Testis (tissue), 2 donors: ENCODE results near the gene CKAP2L.

ENCODE experiments used
- POLR2A ChIP-seq: fragments of 450-650 bp; IDR thresholded peaks from one replicate; pipeline ENCODE4 v1.6.1; 2017; ENCODE audit warnings: antibody characterized with exemption, mild to moderate bottlenecking, moderate library complexity
- TF ChIP-seq, protein P1 (sequence below), 3 experiments: fragments of 450-650 bp in 2 of 3; fragments of 200-600 bp in 1 of 3; sonication (generic) in 1 of 3; IDR thresholded peaks; one replicate each; pipeline ENCODE4 v1.5.1; 2016 to 2019; ENCODE audit warnings: antibody characterized with exemption in 3 of 3, mild to moderate bottlenecking in 2 of 3, moderate library complexity in 1 of 3

DNA sequence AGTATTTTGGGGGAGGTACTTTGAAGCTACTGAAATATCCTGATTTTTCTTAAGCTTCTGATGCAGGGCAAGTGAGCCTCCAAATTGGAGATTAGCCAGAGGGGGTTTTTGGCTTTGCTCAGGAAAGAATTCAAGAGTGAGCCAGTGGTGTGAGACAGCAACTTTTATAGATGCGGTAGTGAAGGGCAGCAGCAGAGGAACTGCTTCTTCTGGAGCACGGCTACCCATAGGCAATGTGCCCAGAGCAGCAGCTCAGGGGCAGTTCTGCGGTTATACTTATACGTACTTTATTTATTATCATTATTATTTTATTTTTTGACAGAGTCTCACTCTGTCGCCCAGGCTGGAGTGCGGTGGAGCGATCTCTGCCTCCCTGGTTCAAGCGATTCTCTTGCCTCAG lies 63.4 kb downstream of the CKAP2L start:
- TF ChIP-seq POLR2A, result no peak
- TF ChIP-seq, protein P1, sequence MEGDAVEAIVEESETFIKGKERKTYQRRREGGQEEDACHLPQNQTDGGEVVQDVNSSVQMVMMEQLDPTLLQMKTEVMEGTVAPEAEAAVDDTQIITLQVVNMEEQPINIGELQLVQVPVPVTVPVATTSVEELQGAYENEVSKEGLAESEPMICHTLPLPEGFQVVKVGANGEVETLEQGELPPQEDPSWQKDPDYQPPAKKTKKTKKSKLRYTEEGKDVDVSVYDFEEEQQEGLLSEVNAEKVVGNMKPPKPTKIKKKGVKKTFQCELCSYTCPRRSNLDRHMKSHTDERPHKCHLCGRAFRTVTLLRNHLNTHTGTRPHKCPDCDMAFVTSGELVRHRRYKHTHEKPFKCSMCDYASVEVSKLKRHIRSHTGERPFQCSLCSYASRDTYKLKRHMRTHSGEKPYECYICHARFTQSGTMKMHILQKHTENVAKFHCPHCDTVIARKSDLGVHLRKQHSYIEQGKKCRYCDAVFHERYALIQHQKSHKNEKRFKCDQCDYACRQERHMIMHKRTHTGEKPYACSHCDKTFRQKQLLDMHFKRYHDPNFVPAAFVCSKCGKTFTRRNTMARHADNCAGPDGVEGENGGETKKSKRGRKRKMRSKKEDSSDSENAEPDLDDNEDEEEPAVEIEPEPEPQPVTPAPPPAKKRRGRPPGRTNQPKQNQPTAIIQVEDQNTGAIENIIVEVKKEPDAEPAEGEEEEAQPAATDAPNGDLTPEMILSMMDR (IDR thresholded peaks at IDR 0.05), result no peak
